ENCODE measurements around the gene ARPC5.
"Not testable (repeated sequence)": the region's sequence is repeated elsewhere in the genome, so short reads cannot be mapped to it uniquely, and the experiment has no call there.

GRCh38 chr1:183618202-183618601, 17.4 kb downstream of the ARPC5 start:
- not testable (repeated sequence) for TF ChIP-seq TAF1 (IDR thresholded peaks at IDR 0.05; ENCODE audit: low read depth, low read length); ATF3 (IDR thresholded peaks at IDR 0.05; ENCODE audit: insufficient read depth, low read depth, low read length); EZH2 (IDR thresholded peaks at IDR 0.05; ENCODE audit: low read depth, low read length, severe bottlenecking)
